ENCODE data around the gene WT1. TPM values are rescaled to one million over a fixed set of nuclear protein-coding genes. Genes with fewer than 3 reads are reported as not detected.

Gene WT1
- total RNA-seq, 1 donor from 2014 or later = 2.0 TPM

DNA sequence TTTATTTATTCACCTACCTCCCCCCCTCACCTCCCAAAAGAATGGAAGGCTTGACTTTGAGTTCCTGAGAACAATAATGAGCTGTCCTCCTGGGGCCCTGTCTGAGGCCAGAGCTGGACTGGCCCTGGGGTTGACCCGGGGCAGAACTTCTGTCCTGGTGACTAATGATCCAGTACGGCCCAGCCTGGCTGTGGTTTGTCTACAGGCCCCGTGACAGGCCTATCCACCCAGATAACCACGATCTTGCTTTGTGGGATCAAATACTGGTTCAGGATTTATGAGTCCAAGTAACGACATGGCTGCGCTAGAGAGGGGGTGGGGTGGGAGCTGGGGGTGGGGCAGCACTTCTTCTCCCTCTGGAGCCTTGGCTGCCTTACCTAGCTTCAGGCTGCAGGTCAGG is 81.5 kb downstream of the WT1 start:
- Histone ChIP-seq H3K27me3 (ENCODE audit: low read depth) (peaks cover 73% of the 10 kb centered on the region), H3K27ac (replicated peaks) (no peak overlapping the region), H3K4me1 (no peaks in the 10 kb centered on the region), H3K9me3 (replicated peaks) (no peaks in the 10 kb centered on the region), H3K36me3 (no peaks in the 10 kb centered on the region), H3K4me3 (no peak overlapping the region)
- intact Hi-C loops (cut with micrococcal nuclease) = no loop called here
- TF ChIP-seq CTCF (IDR thresholded peaks at IDR 0.05; ENCODE audit: borderline replicate concordance) = no peak
- DNase-seq = no peak

DNA sequence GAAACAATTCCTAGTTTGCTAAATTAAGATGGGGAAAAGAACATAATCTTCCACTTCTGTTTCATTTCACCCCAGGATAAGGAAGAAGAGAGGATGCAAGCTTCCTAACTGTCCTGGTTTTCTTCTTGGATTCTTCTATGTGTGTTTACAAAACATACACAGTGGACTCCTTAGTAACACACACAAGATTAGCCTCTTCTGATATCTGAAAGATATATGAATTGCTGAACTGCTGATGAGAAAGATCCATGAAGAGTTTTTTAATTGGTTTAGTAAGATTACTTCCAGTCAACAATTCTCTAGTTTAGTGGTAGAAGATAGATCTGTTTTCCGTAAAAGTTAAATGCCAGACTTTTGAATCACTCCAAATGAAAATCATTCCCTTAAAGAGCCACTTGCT is 86.8 kb downstream of the WT1 start:
- H3K9me3 ChIP-seq (replicated peaks) = no peaks in the 10 kb centered on the region
- intact Hi-C loops (cut with micrococcal nuclease) = no loop called here
- no peak for DNase-seq
- no peaks in the 10 kb centered on the region for H3K4me1 ChIP-seq
- no peak for TF ChIP-seq CTCF (IDR thresholded peaks at IDR 0.05; ENCODE audit: borderline replicate concordance)
- peaks cover 64% of the 10 kb centered on the region for H3K27me3 ChIP-seq (ENCODE audit: low read depth)
- no peaks in the 10 kb centered on the region for H3K36me3 ChIP-seq
- no peak overlapping the region for H3K27ac ChIP-seq (replicated peaks)
- H3K4me3 ChIP-seq = no peak overlapping the region

GRCh38 chr11:32344946-32345345 is 90.4 kb downstream of the WT1 start:
- no peak for TF ChIP-seq CTCF (IDR thresholded peaks at IDR 0.05; ENCODE audit: borderline replicate concordance)

DNA sequence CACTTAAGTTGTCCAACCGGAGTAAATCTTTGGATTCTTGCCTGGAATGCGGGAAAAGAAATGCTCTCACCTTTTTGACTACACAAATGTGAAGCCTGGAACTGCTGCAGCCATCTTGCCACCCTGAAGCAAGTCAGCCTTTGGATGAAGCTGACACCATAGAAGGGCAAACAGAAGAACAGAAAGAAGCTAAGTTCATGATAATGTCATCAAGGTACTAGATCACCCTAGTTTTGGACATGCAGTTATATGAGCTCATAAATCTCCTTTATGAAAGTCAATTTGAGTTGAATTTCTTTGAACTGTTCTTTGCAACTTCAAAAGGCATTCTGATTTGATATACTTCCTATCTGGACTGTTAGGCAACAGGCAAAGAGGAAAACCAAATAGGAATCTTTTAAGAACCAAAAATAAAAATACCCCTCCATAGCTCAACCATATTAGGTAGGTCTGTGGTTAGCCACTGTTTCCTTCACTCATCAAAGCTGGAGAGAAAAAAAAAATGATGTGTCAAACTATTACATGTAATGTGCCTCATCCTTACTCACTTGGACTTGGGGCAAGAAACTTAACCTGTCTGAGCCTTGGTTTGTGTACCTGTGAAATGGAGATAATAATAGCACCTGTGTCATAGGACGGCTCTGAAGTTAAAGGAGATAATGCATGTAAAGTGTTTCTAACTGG is 91.9 kb downstream of the WT1 start:
- no peak overlapping the region for H3K4me3 ChIP-seq
- H3K4me1 ChIP-seq = peaks cover 6% of the 10 kb centered on the region
- TF ChIP-seq CTCF (IDR thresholded peaks at IDR 0.05; ENCODE audit: borderline replicate concordance) = no peak
- DNase-seq = no peak
- H3K27me3 ChIP-seq (ENCODE audit: low read depth) = peaks cover 37% of the 10 kb centered on the region
- H3K9me3 ChIP-seq (replicated peaks) = no peaks in the 10 kb centered on the region
- intact Hi-C loops (cut with micrococcal nuclease) = no loop called here
- H3K36me3 ChIP-seq = no peaks in the 10 kb centered on the region
- H3K27ac ChIP-seq (replicated peaks) = no peak overlapping the region

More at GRCh38 chr11:32344946-32345345, 90.4 kb downstream of the WT1 start:
- Histone ChIP-seq H3K4me1 (peaks cover 6% of the 10 kb centered on the region), H3K27ac (replicated peaks) (no peak overlapping the region), H3K36me3 (no peaks in the 10 kb centered on the region), H3K4me3 (no peak overlapping the region), H3K9me3 (replicated peaks) (no peaks in the 10 kb centered on the region), H3K27me3 (ENCODE audit: low read depth) (peaks cover 45% of the 10 kb centered on the region)
- no peak for DNase-seq
- intact Hi-C loops (cut with micrococcal nuclease) = no loop called here

- Histone ChIP-seq H3K4me3 (no peak overlapping the region), H3K9me3 (replicated peaks) (no peaks in the 10 kb centered on the region), H3K4me1 (peaks cover 6% of the 10 kb centered on the region), H3K36me3 (no peaks in the 10 kb centered on the region), H3K27ac (replicated peaks) (no peak overlapping the region), H3K27me3 (ENCODE audit: low read depth) (peaks cover 52% of the 10 kb centered on the region)
- intact Hi-C loops (cut with micrococcal nuclease) = no loop called here
- DNase-seq = no peak
- TF ChIP-seq CTCF (IDR thresholded peaks at IDR 0.05; ENCODE audit: borderline replicate concordance) = no peak
Measured at GRCh38 chr11:32341620-32342613, 93.4 kb downstream of the WT1 start.

Measured in left ventricle myocardium inferior (tissue), 1 donor.